CD4-positive, alpha-beta T cell treated with Interleukin-15 for 1 hour (primary cell): ENCODE results near the gene P2RX6.

Source experiments
- DNase-seq: peaks from one replicate; pipeline ENCODE4 v3.0.0-alpha.2; 2020

Gene P2RX6

DNA sequence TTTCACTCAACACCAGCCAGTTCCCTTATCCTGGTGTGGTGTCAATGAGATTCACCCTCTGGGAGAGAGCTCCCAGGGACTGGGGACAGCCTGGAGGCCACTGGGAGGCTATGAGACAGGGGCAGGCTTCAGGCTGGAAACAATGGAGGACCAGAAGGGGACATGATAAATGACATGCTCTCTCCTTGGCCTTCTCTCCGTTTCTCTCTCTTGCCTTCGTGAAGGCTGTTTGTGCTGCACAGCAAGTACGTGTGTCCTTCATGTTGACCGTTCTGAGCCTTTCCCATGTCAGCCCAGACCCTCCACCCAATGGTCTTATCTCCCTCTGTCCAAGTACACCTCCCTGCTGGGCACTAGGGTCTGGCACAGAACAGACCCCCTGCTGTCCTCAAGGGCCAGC is 34.4 kb upstream of the P2RX6 start:
- DNase-seq: no peak

DNA sequence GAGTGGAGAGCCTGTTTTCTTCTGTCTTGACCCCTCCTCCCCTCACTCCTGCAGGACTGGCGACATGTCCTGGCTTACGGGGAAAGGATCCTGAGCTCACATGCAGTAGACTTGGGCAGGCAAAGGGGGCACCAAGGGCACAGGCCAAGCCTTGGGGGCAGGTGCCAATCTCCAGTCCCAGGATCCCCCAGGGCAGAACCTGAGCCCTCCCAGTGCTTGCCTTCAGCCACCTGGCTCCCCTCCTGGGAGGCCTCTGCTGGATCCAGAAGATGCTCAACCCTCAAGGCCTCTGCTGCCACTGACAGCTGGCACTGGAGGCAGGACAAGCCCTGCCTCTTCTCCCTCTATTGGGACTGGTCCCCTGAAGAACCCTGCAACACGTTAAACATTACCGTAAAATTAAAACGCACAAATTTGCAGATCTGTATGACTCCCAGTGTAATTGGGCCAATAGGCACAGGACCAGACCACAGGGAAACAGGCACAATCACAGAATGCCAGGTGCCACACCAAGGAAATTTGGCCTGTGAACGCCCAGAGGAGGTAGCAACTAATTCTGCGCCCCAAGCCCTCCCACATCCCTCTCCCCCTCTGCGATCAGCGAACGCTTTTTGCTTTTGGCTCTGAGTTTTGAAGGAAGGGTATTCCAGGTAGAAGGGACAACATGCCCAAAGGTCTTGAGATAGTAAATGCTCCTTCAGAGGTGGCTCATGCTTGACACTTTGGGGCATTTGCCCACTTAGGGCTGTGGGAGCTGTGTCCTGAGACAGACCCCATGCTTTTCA is 33.8 kb upstream of the P2RX6 start:
- no peak for DNase-seq

DNA sequence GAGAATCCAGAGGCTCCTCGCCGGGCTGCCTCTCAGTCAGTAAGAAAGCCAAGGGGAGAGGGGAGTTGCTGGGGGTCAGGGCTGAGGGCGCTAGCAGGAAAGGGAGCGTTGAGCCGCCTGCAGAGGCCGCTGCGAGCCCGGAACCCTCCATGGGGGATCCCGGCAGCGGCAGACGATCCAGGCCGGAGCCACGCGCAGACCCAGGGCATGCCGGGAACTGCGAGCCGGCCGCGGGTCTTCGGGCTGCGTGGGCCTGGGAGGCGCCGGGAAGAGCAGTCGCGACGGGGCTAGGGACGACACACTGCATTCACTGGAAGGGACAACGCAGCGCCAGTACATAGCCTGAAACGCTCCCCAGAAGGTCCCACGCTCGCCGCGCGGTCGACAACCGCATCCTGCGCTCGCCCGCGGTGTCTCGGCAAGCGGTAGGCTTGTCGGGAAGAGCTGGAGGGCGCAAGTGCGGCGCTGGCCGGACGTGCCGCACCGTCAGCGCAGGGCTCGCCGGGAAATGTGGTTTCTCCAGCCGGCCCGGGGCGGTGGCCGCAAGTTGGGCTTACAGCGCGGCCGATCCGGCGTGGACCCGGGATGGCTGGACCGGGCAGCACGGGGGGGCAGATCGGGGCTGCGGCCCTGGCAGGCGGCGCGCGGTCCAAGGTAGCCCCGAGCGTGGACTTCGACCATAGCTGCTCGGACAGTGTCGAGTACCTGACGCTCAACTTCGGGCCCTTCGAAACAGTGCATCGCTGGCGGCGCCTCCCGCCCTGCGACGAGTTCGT is 33.0 kb upstream of the P2RX6 start, which contains the start of gene LZTR1:
Gene LZTR1 (plus strand): TSS at position 511 of the 776 bp plus-strand sequence. CDS start 75 bp downstream, at position 586.
- peak; percentile 75 for DNase-seq

DNA sequence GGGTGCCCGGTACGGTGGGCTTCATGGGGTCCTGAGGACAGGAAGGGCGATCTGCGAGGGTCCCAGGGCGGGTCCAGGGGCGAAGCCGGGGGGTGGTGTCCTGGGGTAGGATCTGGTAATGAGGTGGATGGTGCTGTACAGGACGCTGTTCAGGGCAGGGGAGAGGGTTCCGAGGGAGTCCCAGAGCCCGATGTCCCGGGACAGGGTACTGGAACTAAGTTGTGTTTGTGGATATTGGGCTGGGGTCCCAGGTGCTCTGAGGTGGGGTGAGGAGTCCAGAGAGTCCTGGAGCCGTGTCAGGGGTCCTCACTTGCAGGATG is 32.4 kb upstream of the P2RX6 start:
- no peak for DNase-seq

DNA sequence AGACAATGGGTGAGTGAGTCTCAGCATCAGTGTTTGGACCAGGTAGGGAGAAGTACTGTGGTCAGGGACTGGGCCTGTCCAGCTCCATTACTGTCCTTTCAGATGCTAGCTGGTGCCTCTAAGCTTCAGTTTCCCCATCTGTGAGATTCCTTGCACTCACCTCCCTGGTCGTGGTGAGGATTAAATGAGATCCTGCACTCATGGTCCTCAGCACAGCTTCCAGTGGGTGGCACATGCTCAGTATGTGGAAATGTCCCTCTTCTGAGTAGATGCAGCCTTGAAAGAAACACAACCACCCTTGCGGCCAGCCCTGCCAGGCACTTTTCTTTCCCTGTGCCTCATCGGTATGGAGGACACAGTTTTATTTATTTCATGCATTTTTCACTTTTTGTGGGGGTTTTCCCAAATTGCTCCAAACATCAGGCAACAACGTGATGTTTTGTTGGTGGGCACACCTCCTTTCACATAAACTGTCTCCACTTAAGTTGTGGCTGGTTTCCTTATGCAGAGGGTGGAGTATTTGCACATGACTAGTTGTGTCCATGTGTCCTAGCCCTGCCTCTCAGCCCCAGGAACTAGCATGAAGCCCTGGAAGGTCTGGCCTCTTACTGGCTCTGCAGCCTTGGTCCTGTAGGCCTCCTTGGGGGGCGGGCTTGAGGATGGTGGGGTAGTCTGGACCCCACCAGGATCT is 31.7 kb upstream of the P2RX6 start:
- DNase-seq: no peak

DNA sequence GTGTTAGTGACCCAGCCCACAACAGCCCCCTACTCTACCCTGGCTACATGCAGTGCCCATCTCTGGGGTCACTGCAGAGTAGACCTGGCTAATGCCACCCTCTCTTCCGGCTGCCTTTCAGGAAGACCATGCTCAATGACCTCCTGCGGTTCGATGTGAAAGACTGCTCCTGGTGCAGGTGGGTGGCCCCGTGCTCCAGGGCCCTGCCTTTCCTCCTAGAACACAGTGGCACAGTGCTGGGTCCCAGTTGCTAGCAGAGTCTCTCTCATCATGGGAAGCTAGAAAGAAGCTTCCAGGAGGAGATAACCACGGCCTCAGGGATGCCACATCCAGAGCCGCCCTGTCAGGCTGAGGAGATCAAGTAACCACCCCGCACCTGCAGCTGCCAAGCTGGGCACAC is 29.2 kb upstream of the P2RX6 start:
- DNase-seq: no peak

DNA sequence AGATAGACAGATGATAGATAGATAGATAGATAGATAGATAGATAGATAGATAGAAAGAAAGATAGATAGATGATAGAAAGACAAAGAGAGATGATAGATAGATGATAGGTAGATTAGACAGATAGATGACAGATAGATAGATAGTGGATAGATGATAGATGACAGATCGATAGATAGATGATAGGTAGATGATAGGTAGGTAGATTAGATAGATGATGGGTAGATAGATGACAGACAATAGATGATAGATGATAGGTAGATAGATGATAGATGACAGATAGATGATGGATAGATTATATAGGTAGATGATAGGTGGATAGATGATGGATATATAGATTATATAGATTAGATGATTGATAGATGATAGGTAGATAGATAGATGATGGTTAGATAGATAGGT is 28.6 kb upstream of the P2RX6 start:
- no peak for DNase-seq

DNA sequence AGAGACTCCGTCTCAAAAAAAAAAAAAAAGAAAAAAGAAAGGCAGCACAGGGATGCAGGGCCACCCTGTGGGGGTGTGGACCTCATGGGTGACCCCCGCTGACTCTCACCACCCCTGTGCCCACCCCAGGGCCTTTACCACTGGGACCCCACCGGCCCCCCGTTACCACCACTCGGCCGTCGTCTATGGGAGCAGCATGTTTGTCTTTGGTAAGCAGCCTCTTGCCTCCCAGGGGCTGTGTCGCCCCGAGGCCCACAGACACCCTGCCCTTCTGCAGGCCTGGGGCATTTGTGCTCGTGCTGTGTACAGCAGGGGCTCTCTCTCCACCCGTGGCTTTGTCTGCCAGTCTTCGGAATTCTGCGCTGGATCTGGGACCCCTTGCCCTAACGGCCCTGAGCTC is 27.6 kb upstream of the P2RX6 start:
- DNase-seq: no peak

DNA sequence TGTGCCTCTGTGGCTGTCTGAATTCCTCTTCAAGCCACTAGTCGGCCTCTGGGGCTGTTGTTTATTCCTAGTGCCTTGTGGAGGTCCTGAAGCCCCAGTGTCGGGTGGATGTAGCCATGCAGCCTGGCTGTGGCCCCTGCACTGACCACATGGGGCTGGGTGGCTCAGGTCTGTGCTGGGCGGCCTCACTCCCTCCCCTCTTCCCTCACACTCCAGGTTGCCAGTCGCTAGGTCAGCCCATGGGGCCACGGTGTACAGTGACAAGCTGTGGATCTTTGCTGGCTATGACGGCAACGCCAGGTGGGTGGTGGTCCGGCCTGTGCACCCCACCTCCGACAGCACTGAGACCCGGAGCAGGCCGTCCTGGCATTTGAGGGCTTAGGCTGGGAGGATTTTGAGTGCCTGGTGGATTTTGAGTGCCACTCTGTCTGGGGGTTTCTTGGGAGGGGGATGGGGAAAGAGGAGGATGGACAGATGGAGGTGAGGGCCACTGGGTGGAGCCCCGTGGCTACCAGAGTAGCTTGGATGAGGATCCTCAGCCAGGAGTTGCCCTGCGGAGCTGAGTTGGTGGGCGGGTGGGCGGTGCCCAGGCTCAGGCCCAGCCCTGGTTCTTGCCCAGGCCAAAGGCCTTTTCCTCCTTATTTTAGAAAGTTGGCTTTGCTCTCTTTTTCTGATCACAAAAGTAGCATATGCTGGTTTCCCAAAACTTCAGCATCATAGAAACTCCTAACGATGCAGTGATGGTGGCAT is 26.2 kb upstream of the P2RX6 start:
- DNase-seq: no peak

DNA sequence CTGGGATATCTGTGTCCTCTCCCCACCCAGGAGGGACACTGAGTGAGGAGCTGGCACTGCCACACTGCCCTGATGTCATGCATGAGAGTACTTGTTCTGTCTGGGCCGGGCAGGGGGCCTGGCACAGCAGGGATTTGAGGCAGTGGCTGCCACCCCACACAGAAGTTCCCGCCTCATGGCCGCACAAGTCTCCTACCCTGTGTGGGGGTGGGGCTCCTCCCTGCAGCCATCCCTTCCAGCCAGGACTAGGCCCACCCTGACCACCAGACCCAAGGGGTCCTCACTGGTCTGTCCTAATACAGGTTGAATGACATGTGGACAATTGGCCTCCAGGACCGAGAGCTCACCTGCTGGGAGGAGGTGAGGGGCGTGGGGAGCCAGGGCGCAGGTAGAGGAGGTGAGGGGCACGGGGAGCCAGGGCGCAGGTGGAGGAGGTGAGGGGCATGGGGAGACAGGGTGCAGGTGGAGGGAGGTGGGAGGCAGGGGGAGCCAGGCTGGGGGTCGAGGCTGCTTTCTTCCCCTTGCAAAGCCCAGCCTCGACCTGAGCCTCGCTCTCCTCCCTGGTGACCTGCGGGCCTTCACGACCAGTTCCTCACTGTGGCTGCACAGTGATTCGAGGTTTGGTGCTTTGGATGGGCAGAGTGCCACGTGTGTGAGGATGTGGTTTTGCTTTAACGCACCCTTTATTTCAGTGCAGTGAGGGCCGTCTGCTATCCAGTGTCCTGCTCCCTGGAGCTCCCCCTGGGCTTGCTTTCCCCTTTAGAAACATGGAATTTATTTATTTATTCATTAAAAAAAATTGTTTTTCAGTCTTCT is 25.4 kb upstream of the P2RX6 start:
- DNase-seq: no peak

DNA sequence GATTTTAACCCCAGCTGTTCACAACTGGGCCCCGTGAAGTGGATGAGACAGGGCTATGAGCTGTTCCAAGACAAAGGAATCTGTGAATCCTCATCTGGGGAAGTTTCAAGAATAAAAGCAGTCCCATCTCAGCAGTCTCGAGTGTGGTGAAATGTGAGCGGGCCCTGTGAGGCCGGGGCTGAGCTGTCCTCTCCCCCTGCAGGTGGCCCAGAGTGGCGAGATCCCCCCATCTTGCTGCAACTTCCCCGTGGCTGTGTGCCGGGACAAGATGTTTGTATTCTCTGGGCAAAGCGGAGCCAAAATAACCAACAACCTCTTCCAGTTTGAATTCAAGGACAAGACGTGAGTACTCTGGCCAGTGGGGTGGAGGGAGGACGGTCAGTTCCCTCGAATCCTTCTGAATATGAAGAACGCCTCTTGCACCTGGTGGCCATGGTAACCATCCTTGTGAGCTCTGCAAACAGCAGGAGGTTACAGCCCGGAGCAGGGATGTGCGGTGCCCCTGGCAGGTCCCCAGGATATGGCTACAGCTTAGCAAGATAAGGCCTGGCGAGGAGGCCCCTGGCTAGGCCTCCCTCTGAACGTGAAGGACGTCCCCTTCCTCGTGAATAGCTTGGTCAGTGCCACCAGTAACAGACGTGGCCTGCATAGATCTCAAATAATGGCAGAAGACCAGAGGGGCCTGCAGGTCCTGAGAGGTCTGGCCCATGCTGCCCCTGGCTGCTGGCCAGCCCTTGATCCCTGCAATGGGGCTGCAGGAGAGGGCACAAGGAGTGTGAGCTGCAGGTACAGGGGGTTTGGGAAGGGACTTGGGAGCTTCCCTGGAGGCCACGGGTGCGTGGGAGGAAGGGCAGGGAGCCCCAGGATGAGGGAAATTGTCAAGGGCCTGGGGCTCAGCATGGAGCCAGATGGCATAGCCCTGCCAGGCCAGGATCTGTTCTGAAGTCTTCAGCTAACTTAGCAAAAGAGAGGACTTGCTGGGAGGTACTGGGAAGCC is 24.5 kb upstream of the P2RX6 start:
- no peak for DNase-seq

DNA sequence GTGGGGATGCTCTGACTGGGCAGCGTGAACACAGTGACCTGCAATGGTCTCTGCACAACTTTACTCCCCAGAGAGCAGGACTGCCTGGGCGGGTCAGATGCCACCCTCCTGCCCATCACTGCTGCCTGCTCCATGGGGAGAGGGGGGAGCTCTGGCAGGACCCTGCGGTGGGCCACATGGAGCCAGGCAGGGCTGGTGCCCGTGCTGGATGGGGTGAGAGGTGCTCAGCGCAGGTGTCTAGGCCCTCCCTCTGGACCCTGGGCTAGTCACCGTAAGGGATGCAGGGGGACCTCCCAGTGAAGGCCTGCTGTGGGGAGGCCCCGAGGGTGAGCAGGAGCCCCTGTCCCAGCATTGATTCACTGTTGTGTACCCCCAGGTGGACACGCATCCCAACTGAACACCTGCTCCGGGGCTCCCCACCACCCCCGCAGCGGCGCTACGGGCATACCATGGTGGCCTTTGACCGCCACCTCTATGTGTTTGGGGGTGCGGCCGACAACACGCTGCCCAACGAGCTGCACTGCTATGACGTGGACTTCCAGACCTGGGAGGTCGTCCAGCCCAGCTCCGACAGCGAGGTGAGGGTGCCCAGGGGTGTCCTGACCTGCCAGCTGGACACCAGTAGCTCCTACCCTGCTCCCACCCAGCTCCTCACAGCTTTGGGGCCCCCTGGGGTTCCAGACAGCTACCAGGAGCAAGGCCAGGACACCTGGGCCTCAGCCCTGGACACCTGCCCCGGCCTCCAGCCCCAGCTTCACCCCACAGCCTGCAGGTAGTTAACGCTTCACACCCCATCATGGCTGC is 23.5 kb upstream of the P2RX6 start:
- no peak for DNase-seq

DNA sequence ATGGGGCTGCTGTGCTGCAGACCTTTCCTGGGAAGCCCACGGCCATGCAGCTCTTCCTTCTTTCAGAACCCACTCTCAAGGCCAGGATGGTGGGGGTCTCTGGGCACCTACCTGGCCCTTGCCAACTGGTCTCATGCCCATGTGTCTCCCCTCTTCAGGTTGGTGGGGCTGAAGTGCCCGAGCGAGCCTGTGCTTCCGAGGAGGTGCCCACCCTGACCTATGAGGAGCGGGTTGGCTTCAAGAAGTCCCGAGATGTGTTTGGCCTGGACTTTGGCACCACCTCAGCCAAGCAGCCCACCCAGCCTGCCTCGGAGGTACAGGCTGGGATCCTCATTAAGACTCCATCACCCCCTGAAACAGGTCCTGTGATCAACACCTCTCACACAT is 22.9 kb upstream of the P2RX6 start:
- DNase-seq: no peak

DNA sequence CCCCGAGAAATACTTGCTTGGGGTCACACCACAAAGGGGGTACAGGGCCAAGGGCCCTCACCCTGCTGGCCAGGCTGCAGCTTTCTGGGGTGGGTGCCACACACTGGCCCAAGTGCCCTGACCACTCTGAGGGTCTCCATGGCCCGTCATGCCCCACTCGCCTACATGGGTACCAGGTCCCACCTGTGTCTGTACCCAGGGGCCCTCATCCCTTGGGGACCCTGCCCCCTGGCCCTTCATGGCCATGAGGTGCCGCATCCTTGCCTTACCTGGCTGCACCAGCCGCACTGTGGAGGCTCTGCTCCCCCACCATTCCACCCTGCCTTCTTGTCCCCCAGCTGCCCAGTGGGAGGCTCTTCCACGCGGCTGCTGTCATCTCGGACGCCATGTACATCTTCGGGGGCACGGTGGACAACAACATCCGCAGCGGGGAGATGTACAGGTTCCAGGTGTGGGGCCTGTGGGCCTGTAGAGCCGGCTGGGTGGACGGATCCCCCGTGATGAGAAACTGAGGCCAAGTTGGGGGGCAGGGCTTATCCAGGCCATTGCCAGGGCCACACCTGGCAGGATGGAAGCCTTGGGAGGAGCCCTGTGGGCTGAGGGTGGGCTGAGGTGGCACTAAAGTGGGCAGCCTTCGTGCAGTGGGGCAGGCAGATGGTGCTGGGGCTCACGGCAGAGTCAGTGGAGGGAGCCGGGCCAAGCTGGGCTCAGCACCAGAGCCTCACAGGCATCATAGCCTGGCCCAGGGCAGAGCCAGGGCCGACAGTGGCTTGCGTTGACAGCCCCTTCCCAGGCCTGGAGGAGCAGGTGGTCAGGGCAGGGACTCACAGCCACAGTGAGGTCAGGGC is 22.3 kb upstream of the P2RX6 start:
- no peak for DNase-seq

DNA sequence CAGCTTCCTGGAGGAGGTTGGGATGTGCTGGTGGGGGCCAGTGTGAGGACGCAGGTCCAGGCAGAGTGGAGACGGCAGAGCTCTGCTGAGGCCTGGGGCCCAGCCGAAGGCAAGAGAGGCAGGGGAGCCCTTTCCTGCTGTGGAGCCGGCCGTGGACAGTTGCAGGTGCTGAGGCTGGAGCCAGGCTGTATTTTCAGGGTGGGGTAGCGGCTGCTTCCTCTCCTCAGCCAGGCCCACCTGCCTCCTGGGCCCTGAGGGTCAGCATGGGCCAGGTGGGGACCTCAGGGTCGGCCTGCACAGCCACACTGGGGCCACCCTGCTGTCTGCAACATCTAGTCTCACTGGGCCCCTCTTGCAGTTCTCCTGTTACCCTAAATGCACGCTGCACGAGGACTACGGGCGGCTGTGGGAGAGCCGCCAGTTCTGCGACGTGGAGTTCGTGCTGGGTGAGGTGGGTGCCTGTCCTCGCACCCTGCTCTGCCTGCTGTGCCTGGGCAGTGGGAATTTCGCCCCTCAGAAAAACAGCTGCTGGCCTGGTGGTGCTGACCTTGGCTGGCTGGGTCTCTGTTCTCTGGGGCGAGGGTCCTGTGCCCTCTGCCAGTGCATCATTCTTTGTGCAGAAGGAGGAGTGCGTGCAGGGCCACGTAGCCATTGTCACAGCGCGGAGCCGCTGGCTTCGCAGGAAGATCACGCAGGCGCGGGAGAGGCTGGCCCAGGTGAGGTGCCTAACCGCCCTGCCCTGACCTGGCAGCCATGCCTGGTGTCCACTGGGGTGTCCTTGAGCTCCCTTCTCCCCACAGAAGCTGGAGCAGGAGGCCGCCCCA is 21.4 kb upstream of the P2RX6 start:
- no peak for DNase-seq

DNA sequence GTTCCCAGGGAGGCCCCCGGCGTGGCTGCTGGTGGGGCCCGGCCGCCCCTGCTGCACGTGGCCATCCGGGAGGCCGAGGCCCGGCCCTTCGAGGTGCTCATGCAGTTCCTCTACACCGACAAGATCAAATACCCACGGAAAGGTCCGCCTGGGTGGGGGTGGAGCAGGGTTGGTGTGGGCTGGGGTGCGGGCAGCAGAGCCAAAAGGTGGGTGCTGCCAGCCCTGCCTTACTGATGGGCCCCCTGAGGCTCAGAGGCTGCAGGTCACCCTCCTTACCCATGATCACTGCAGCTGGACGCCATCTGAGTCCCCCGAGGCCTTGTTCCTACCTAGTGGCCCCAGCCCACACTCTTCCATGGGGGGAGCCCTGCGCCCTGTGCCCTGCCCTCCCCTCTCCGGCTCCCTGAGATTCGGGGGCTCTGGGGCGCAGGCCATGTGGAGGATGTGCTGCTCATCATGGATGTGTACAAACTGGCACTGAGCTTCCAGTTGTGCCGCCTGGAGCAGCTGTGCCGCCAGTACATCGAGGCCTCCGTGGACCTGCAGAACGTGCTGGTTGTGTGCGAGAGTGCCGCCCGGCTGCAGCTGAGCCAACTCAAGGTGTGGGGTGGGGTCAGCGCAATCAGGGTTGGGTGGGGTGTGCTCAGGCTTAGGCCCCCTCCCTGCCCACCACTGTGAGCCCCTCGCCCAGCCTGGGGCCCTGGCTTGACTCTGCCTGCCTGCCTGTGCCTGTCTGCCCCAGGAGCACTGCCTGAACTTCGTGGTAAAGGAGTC is 20.6 kb upstream of the P2RX6 start:
- no peak for DNase-seq

DNA sequence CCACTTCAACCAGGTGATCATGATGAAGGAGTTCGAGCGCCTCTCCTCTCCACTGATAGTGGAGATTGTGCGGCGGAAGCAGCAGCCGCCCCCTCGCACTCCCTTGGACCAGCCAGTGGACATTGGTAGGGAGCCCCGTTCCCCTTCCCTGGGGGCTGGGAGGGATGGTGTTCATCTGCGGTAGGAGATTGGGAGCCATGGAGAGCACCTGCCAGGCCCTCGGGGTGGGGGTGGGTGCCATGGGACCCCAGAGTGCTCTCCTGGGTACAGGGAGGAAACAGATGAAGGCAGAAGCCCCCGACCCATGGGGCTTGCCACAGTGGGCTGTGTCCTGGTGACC is 20.1 kb upstream of the P2RX6 start:
- DNase-seq: no peak
